Retinal pigment epithelial cell (primary cell): ENCODE measurements around the gene XRRA1.
"Not testable (repeated sequence)": the region's sequence is repeated elsewhere in the genome, so short reads cannot be mapped to it uniquely, and the experiment has no call there.

ENCODE experiments used
- DNase-seq: peaks from one replicate; pipeline ENCODE4 v3.0.0-alpha.2; 2010; ENCODE audit warnings: low read depth
- H3K4me3 ChIP-seq: 2 replicates; pipeline ENCODE4 v1.5.1; 2011; ENCODE audit warnings: mild to moderate bottlenecking, low read length, control low read depth, moderate library complexity
- TF ChIP-seq, protein P1 (sequence below): conservative IDR thresholded peaks from 2 replicates; pipeline ENCODE4 v1.5.1; 2011; ENCODE audit warnings: low read depth, low read length, control low read depth, inconsistent platforms

Gene XRRA1

GRCh38 chr11:74984070-74984469 lies 35.2 kb upstream of the XRRA1 start:
- DNase-seq = no peak
- TF ChIP-seq, protein P1, sequence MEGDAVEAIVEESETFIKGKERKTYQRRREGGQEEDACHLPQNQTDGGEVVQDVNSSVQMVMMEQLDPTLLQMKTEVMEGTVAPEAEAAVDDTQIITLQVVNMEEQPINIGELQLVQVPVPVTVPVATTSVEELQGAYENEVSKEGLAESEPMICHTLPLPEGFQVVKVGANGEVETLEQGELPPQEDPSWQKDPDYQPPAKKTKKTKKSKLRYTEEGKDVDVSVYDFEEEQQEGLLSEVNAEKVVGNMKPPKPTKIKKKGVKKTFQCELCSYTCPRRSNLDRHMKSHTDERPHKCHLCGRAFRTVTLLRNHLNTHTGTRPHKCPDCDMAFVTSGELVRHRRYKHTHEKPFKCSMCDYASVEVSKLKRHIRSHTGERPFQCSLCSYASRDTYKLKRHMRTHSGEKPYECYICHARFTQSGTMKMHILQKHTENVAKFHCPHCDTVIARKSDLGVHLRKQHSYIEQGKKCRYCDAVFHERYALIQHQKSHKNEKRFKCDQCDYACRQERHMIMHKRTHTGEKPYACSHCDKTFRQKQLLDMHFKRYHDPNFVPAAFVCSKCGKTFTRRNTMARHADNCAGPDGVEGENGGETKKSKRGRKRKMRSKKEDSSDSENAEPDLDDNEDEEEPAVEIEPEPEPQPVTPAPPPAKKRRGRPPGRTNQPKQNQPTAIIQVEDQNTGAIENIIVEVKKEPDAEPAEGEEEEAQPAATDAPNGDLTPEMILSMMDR = no peak

GRCh38 chr11:74981888-74982287 lies 33.0 kb upstream of the XRRA1 start:
- TF ChIP-seq, protein P1 = no peak
- no peak overlapping the region for H3K4me3 ChIP-seq
- DNase-seq = no peak

More at GRCh38 chr11:74984070-74984469, 35.2 kb upstream of the XRRA1 start:
- no peak overlapping the region for H3K4me3 ChIP-seq

GRCh38 chr11:74980634-74981033 lies 31.7 kb upstream of the XRRA1 start:
- TF ChIP-seq, protein P1 = no peak
- no peak overlapping the region for H3K4me3 ChIP-seq
- DNase-seq = no peak

GRCh38 chr11:74978041-74978440 lies 29.1 kb upstream of the XRRA1 start:
- no peak for DNase-seq
- H3K4me3 ChIP-seq = no peak overlapping the region
- TF ChIP-seq, protein P1 = no peak

DNA sequence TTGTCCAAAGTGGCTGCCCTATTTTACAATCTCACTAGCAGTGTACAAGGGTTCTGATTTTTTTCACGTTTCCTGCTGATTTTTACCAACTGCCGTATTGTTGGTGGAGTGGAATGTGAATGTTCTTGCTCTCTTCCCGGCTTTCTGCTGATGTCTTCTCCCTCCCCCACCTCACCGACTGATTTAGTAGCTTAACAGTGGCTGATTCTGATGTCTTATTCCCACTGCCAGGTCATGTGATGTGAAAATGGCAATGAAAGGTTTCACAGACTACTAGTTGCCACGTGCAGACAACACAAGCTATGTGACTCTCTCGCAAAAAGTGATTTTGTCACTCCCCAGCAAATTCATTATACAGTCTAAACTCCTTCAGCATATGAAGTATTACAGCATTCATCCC lies 22.5 kb upstream of the XRRA1 start:
- DNase-seq = no peak
- no peak overlapping the region for H3K4me3 ChIP-seq
- TF ChIP-seq, protein P1 = no peak

GRCh38 chr11:74970852-74971395 lies 22.0 kb upstream of the XRRA1 start:
- TF ChIP-seq, protein P1 = no peak
- no peak overlapping the region for H3K4me3 ChIP-seq
- DNase-seq = no peak

GRCh38 chr11:74966651-74967050 lies 17.8 kb upstream of the XRRA1 start:
- TF ChIP-seq, protein P1 = no peak
- H3K4me3 ChIP-seq = no peak overlapping the region
- DNase-seq = peak; percentile 75

GRCh38 chr11:74960128-74960527 lies 11.2 kb upstream of the XRRA1 start:
- not testable (repeated sequence) for DNase-seq

More at GRCh38 chr11:74960128-74960527, 11.2 kb upstream of the XRRA1 start:
- not testable (repeated sequence) for H3K4me3 ChIP-seq
